ENCODE results near the gene JUP. TPM values are rescaled to one million over a fixed set of nuclear protein-coding genes. Genes with fewer than 3 reads are reported as not detected.
A peak's percentile ranks its signal among the peaks of the same experiment; 100 is the strongest.

Gene JUP
- total RNA-seq, 1 donor from 2014 or later, result 749 TPM

GRCh38 chr17:41773190-41773588 is 13.3 kb downstream of the JUP start:
- DNase-seq (ENCODE audit: low read depth), result peak; percentile 89
- Histone ChIP-seq H3K4me3 (ENCODE audit: low read depth, low read length) (no peak overlapping the region), H3K36me3 (ENCODE audit: control insufficient read depth, insufficient read depth, low read length) (peaks cover 6% of the 10 kb centered on the region), H3K27me3 (ENCODE audit: control insufficient read depth, insufficient read depth, low read length) (no peaks in the 10 kb centered on the region)
- TF ChIP-seq CTCF (IDR thresholded peaks at IDR 0.05; ENCODE audit: insufficient read depth, low read length, poor library complexity, severe bottlenecking), result no peak

- no peak for TF ChIP-seq CTCF (IDR thresholded peaks at IDR 0.05; ENCODE audit: insufficient read depth, low read length, poor library complexity, severe bottlenecking)
- no peaks in the 10 kb centered on the region for H3K27me3 ChIP-seq (ENCODE audit: control insufficient read depth, insufficient read depth, low read length)
- no peak overlapping the region for H3K4me3 ChIP-seq (ENCODE audit: low read depth, low read length)
- peaks cover 6% of the 10 kb centered on the region for H3K36me3 ChIP-seq (ENCODE audit: control insufficient read depth, insufficient read depth, low read length)
- DNase-seq (ENCODE audit: low read depth), result no peak
Measured at GRCh38 chr17:41772586-41773189, 13.8 kb downstream of the JUP start.

GRCh38 chr17:41772218-41772585 is 14.3 kb downstream of the JUP start:
- no peak for TF ChIP-seq CTCF (IDR thresholded peaks at IDR 0.05; ENCODE audit: insufficient read depth, low read length, poor library complexity, severe bottlenecking)
- Histone ChIP-seq H3K36me3 (ENCODE audit: control insufficient read depth, insufficient read depth, low read length) (peaks cover 6% of the 10 kb centered on the region), H3K4me3 (ENCODE audit: low read depth, low read length) (no peak overlapping the region), H3K27me3 (ENCODE audit: control insufficient read depth, insufficient read depth, low read length) (no peaks in the 10 kb centered on the region)
- no peak for DNase-seq (ENCODE audit: low read depth)

GRCh38 chr17:41771389-41772206 is 14.9 kb downstream of the JUP start:
- no peak for TF ChIP-seq CTCF (IDR thresholded peaks at IDR 0.05; ENCODE audit: insufficient read depth, low read length, poor library complexity, severe bottlenecking)
- H3K4me3 ChIP-seq (ENCODE audit: low read depth, low read length), result no peak overlapping the region
- no peaks in the 10 kb centered on the region for H3K27me3 ChIP-seq (ENCODE audit: control insufficient read depth, insufficient read depth, low read length)
- no peak for DNase-seq (ENCODE audit: low read depth)
- peaks cover 6% of the 10 kb centered on the region for H3K36me3 ChIP-seq (ENCODE audit: control insufficient read depth, insufficient read depth, low read length)

GRCh38 chr17:41769985-41770384 is 16.5 kb downstream of the JUP start:
- H3K4me3 ChIP-seq (ENCODE audit: low read depth, low read length), result no peak overlapping the region
- no peak for TF ChIP-seq CTCF (IDR thresholded peaks at IDR 0.05; ENCODE audit: insufficient read depth, low read length, poor library complexity, severe bottlenecking)
- no peaks in the 10 kb centered on the region for H3K27me3 ChIP-seq (ENCODE audit: control insufficient read depth, insufficient read depth, low read length)
- no peak for DNase-seq (ENCODE audit: low read depth)
- H3K36me3 ChIP-seq (ENCODE audit: control insufficient read depth, insufficient read depth, low read length), result peaks cover 6% of the 10 kb centered on the region

All from kidney epithelial cell (primary cell).